Measurements from ENCODE around the gene MFF.

GRCh38 chr2:227402321-227402720, 77.3 kb downstream of the MFF start:
- TF ChIP-seq, protein P1, sequence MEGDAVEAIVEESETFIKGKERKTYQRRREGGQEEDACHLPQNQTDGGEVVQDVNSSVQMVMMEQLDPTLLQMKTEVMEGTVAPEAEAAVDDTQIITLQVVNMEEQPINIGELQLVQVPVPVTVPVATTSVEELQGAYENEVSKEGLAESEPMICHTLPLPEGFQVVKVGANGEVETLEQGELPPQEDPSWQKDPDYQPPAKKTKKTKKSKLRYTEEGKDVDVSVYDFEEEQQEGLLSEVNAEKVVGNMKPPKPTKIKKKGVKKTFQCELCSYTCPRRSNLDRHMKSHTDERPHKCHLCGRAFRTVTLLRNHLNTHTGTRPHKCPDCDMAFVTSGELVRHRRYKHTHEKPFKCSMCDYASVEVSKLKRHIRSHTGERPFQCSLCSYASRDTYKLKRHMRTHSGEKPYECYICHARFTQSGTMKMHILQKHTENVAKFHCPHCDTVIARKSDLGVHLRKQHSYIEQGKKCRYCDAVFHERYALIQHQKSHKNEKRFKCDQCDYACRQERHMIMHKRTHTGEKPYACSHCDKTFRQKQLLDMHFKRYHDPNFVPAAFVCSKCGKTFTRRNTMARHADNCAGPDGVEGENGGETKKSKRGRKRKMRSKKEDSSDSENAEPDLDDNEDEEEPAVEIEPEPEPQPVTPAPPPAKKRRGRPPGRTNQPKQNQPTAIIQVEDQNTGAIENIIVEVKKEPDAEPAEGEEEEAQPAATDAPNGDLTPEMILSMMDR (conservative IDR thresholded peaks at IDR 0.05): no peak
- TF ChIP-seq ZFX (IDR thresholded peaks at IDR 0.05): no peak
